Glutamatergic neuron (in vitro differentiated cells): ENCODE results near the gene MYOZ2. TPM values are rescaled to one million over a fixed set of nuclear protein-coding genes. Genes with fewer than 3 reads are reported as not detected.

Source experiments
- DNase-seq: peaks from one replicate; pipeline ENCODE4 v3.0.0; 2022
- H3K27ac Mint-ChIP-seq: one replicate; pipeline ENCODE4 v1.8.0; 2020; ENCODE audit warnings: mild to moderate bottlenecking, mixed read lengths, inconsistent platforms; ENCODE audit not compliant: unreplicated experiment
- H3K27me3 Mint-ChIP-seq: one replicate; pipeline ENCODE4 v1.8.0; 2020; ENCODE audit warnings: mild to moderate bottlenecking, moderate library complexity, mixed read lengths, inconsistent platforms; ENCODE audit not compliant: unreplicated experiment
- H3K36me3 Mint-ChIP-seq: one replicate; pipeline ENCODE4 v1.8.0; 2020; ENCODE audit warnings: mild to moderate bottlenecking, mixed read lengths, inconsistent platforms; ENCODE audit not compliant: unreplicated experiment
- H3K4me1 Mint-ChIP-seq: one replicate; pipeline ENCODE4 v1.8.0; 2020; ENCODE audit warnings: mild to moderate bottlenecking, low read depth, mixed read lengths, inconsistent platforms; ENCODE audit not compliant: unreplicated experiment
- H3K4me3 Mint-ChIP-seq: one replicate; pipeline ENCODE4 v1.8.0; 2020; ENCODE audit warnings: mild to moderate bottlenecking, mixed read lengths, inconsistent platforms; ENCODE audit not compliant: unreplicated experiment
- H3K9me3 Mint-ChIP-seq: one replicate; pipeline ENCODE4 v1.8.0; 2020; ENCODE audit warnings: mild to moderate bottlenecking, moderate library complexity, mixed read lengths, inconsistent platforms; ENCODE audit not compliant: unreplicated experiment
- CTCF ChIP-seq: fragments of 200-600 bp; sonication (generic); IDR thresholded peaks from one replicate; pipeline ENCODE4 v1.5.0; 2021; ENCODE audit not compliant: partially characterized antibody, unreplicated experiment
- total RNA-seq: library from RNA; stranded (reverse); fragmentation: NEBNext Ultra II Directional; extraction: Animal tissue kit (Norgen Biotek cat#: 25700); gene quantifications from one replicate; pipeline ENCODE4 v1.2.1, GENCODE V29; 2021; ENCODE audit not compliant: unreplicated experiment

MYOZ2 gene
- total RNA-seq, 1 donor from 2014 or later = not detected

GRCh38 chr4:119116021-119116420 lies 19.6 kb upstream of the MYOZ2 start:
- TF ChIP-seq CTCF = no peak
- Mint-ChIP-seq H3K27me3 (peaks cover 3% of the 10 kb centered on the region), H3K4me1 (peaks cover 2% of the 10 kb centered on the region), H3K36me3 (no peaks in the 10 kb centered on the region), H3K27ac (no peak overlapping the region), H3K9me3 (no peaks in the 10 kb centered on the region), H3K4me3 (no peak overlapping the region)
- DNase-seq = no peak

GRCh38 chr4:119116925-119117900 lies 18.4 kb upstream of the MYOZ2 start:
- DNase-seq = no peak
- H3K9me3 Mint-ChIP-seq = no peaks in the 10 kb centered on the region
- no peak overlapping the region for H3K27ac Mint-ChIP-seq
- no peak overlapping the region for H3K4me3 Mint-ChIP-seq
- H3K4me1 Mint-ChIP-seq = peaks cover 2% of the 10 kb centered on the region
- H3K36me3 Mint-ChIP-seq = no peaks in the 10 kb centered on the region
- H3K27me3 Mint-ChIP-seq = peaks cover 3% of the 10 kb centered on the region
- TF ChIP-seq CTCF = no peak

GRCh38 chr4:119118397-119118796 lies 17.2 kb upstream of the MYOZ2 start:
- TF ChIP-seq CTCF = no peak
- Mint-ChIP-seq H3K27me3 (peaks cover 3% of the 10 kb centered on the region), H3K9me3 (no peaks in the 10 kb centered on the region), H3K4me1 (peaks cover 2% of the 10 kb centered on the region), H3K36me3 (no peaks in the 10 kb centered on the region), H3K27ac (no peak overlapping the region), H3K4me3 (no peak overlapping the region)
- no peak for DNase-seq

- no peak for TF ChIP-seq CTCF
- H3K27ac Mint-ChIP-seq = no peak overlapping the region
- H3K4me1 Mint-ChIP-seq = peaks cover 2% of the 10 kb centered on the region
- H3K27me3 Mint-ChIP-seq = no peaks in the 10 kb centered on the region
- DNase-seq = no peak
- H3K9me3 Mint-ChIP-seq = no peaks in the 10 kb centered on the region
- H3K4me3 Mint-ChIP-seq = no peak overlapping the region
- no peaks in the 10 kb centered on the region for H3K36me3 Mint-ChIP-seq
These were observed 11.3 kb upstream of the MYOZ2 start for GRCh38 chr4:119124352-119124751.

- Mint-ChIP-seq H3K4me3 (no peak overlapping the region), H3K27me3 (no peaks in the 10 kb centered on the region), H3K4me1 (no peaks in the 10 kb centered on the region), H3K27ac (no peak overlapping the region), H3K36me3 (no peaks in the 10 kb centered on the region), H3K9me3 (no peaks in the 10 kb centered on the region)
- no peak for TF ChIP-seq CTCF
- no peak for DNase-seq
These were observed 9.7 kb upstream of the MYOZ2 start for GRCh38 chr4:119125931-119126330.
